HFF-Myc (cell line): ENCODE data around the gene KDR.

Source experiments
- DNase-seq: peaks from one replicate; pipeline ENCODE4 v3.0.0-alpha.2; 2011; ENCODE audit warnings: low read depth; ENCODE audit errors: extremely low read depth
- H3K4me3 ChIP-seq: replicated peaks from 2 replicates; pipeline ENCODE4 v1.5.1; 2011; ENCODE audit warnings: low read depth, mild to moderate bottlenecking, control low read depth, low read length
- CTCF ChIP-seq: IDR thresholded peaks from 2 replicates; pipeline ENCODE4 v1.5.1; 2012; ENCODE audit warnings: mild to moderate bottlenecking, low read depth, low read length, control low read depth; ENCODE audit errors: missing control alignments

KDR gene

GRCh38 chr4:55038176-55038890 is 87.1 kb downstream of the KDR start:
- no peak for DNase-seq
- H3K4me3 ChIP-seq = no peak overlapping the region
- TF ChIP-seq CTCF = no peak

GRCh38 chr4:55037728-55038127 is 87.7 kb downstream of the KDR start:
- H3K4me3 ChIP-seq = no peak overlapping the region
- DNase-seq = no peak
- TF ChIP-seq CTCF = no peak

GRCh38 chr4:55036405-55036804 is 89.0 kb downstream of the KDR start:
- H3K4me3 ChIP-seq = no peak overlapping the region
- no peak for TF ChIP-seq CTCF
- DNase-seq = no peak

- DNase-seq = no peak
- TF ChIP-seq CTCF = no peak
These were observed 89.5 kb downstream of the KDR start for GRCh38 chr4:55035892-55036291.

GRCh38 chr4:55033296-55033695 is 92.1 kb downstream of the KDR start:
- no peak for DNase-seq
- no peak for TF ChIP-seq CTCF

More at GRCh38 chr4:55035892-55036291, 89.5 kb downstream of the KDR start:
- H3K4me3 ChIP-seq = no peak overlapping the region

GRCh38 chr4:55032788-55033187 is 92.6 kb downstream of the KDR start:
- no peak for TF ChIP-seq CTCF
- no peak overlapping the region for H3K4me3 ChIP-seq
- DNase-seq = no peak

More at GRCh38 chr4:55033296-55033695, 92.1 kb downstream of the KDR start:
- no peak overlapping the region for H3K4me3 ChIP-seq

- TF ChIP-seq CTCF = no peak
- no peak for DNase-seq
- H3K4me3 ChIP-seq = no peak overlapping the region
These were observed 93.2 kb downstream of the KDR start for GRCh38 chr4:55032179-55032578.
